Astrocyte of the spinal cord (primary cell): ENCODE measurements around the gene ZBTB42.

Experiments used
- DNase-seq: peaks from one replicate; pipeline ENCODE4 v3.0.0; 2011; ENCODE audit warnings: low read depth, low spot score
- H3K4me3 ChIP-seq: 2 replicates; pipeline ENCODE4 v1.5.1; 2011; ENCODE audit warnings: low read depth, mild to moderate bottlenecking, low read length, moderate library complexity
- CTCF ChIP-seq: IDR thresholded peaks from 2 replicates; pipeline ENCODE4 v1.5.1; 2012; ENCODE audit warnings: low read depth, mild to moderate bottlenecking, low read length, inconsistent platforms
- in situ Hi-C: cut with HindIII; loops from 2 replicates; pipeline ENCODE4 v1.10.0; 2017; ENCODE audit warnings: low sequenced_read_pairs

ZBTB42 gene

GRCh38 chr14:104786726-104787675 lies 13.9 kb upstream of the ZBTB42 start:
- in situ Hi-C loops, result no loop called here
- no peak overlapping the region for H3K4me3 ChIP-seq
- TF ChIP-seq CTCF, result no peak
- DNase-seq, result no peak

GRCh38 chr14:104787736-104788135 lies 13.2 kb upstream of the ZBTB42 start:
- in situ Hi-C loops, result no loop called here
- DNase-seq, result no peak
- TF ChIP-seq CTCF, result no peak
- no peak overlapping the region for H3K4me3 ChIP-seq

GRCh38 chr14:104788161-104788818 lies 12.6 kb upstream of the ZBTB42 start:
- in situ Hi-C loops, result no loop called here
- no peak for DNase-seq
- no peak overlapping the region for H3K4me3 ChIP-seq
- TF ChIP-seq CTCF, result no peak

GRCh38 chr14:104788873-104789663 lies 11.8 kb upstream of the ZBTB42 start:
- no peak overlapping the region for H3K4me3 ChIP-seq
- DNase-seq, result no peak
- TF ChIP-seq CTCF, result no peak
- in situ Hi-C loops, result no loop called here

GRCh38 chr14:104789752-104790743 lies 10.9 kb upstream of the ZBTB42 start:
- in situ Hi-C loops, result no loop called here
- no peak overlapping the region for H3K4me3 ChIP-seq
- TF ChIP-seq CTCF, result no peak
- DNase-seq, result no peak

- H3K4me3 ChIP-seq, result no peak overlapping the region
- no peak for DNase-seq
- TF ChIP-seq CTCF, result no peak
- in situ Hi-C loops, result no loop called here
These were observed 9.5 kb upstream of the ZBTB42 start for GRCh38 chr14:104791425-104791824.
